ENCODE measurements around the gene LACC1.

Gene LACC1

GRCh38 chr13:43878892-43879754 is 581 bp upstream of the LACC1 start, which contains the start of gene CCDC122:
CCDC122 (minus strand) TSS chr13:43879740; CDS start chr13:43869376, 10,364 bp downstream.
- no peak for DNase-seq (ENCODE audit: low read depth, low spot score)
- H3K27ac ChIP-seq: no peak within 1 kb of the TSS
- TF ChIP-seq FOXP2 (optimal IDR thresholded peaks at IDR 0.05; ENCODE audit: control extremely low read depth, extremely low read length, insufficient read depth) (no peak), EZH2 (IDR thresholded peaks at IDR 0.05) (no peak), POLR2AphosphoS5 (IDR thresholded peaks at IDR 0.05; ENCODE audit: borderline replicate concordance, low read depth, low read length) (peak; percentile 73; the same call in 1 of the 2 replicates)
- H3K9ac ChIP-seq (ENCODE audit: insufficient read length): peak within 1 kb of the TSS; percentile 89
- no peaks in the 10 kb centered on the region for H3K9me3 ChIP-seq (ENCODE audit: low read depth, low read length)
- H3K4me3 ChIP-seq: peak within 1 kb of the TSS; percentile 92
- H3K36me3 ChIP-seq (ENCODE audit: insufficient read depth, low read length): no peaks in the 10 kb centered on the region

GRCh38 chr13:43880214-43880855 is 631 bp downstream of the LACC1 start:
- no peak overlapping the region for H3K27ac ChIP-seq
- peak overlapping the region; percentile 92 for H3K4me3 ChIP-seq
- no peaks in the 10 kb centered on the region for H3K36me3 ChIP-seq (ENCODE audit: insufficient read depth, low read length)
- no peak for DNase-seq (ENCODE audit: low read depth, low spot score)
- no peaks in the 10 kb centered on the region for H3K9me3 ChIP-seq (ENCODE audit: low read depth, low read length)
- peak overlapping the region; percentile 89 for H3K9ac ChIP-seq (ENCODE audit: insufficient read length)
- TF ChIP-seq FOXP2 (optimal IDR thresholded peaks at IDR 0.05; ENCODE audit: control extremely low read depth, extremely low read length, insufficient read depth) (no peak), EZH2 (IDR thresholded peaks at IDR 0.05) (no peak), POLR2AphosphoS5 (IDR thresholded peaks at IDR 0.05; ENCODE audit: borderline replicate concordance, low read depth, low read length) (no peak)

- H3K9ac ChIP-seq (ENCODE audit: insufficient read length): no peak overlapping the region
- no peaks in the 10 kb centered on the region for H3K9me3 ChIP-seq (ENCODE audit: low read depth, low read length)
- no peaks in the 10 kb centered on the region for H3K36me3 ChIP-seq (ENCODE audit: insufficient read depth, low read length)
- no peak for TF ChIP-seq POLR2AphosphoS5 (IDR thresholded peaks at IDR 0.05; ENCODE audit: borderline replicate concordance, low read depth, low read length)
- no peak for TF ChIP-seq FOXP2 (optimal IDR thresholded peaks at IDR 0.05; ENCODE audit: control extremely low read depth, extremely low read length, insufficient read depth)
- no peak for TF ChIP-seq EZH2 (IDR thresholded peaks at IDR 0.05)
- no peak overlapping the region for H3K27ac ChIP-seq
- H3K4me3 ChIP-seq: no peak overlapping the region
- no peak for DNase-seq (ENCODE audit: low read depth, low spot score)
Measured at GRCh38 chr13:43880926-43881325, 1.2 kb downstream of the LACC1 start.

GRCh38 chr13:43881580-43881979 is 1.9 kb downstream of the LACC1 start:
- no peaks in the 10 kb centered on the region for H3K9me3 ChIP-seq (ENCODE audit: low read depth, low read length)
- DNase-seq (ENCODE audit: low read depth, low spot score): no peak
- no peak overlapping the region for H3K27ac ChIP-seq
- H3K9ac ChIP-seq (ENCODE audit: insufficient read length): no peak overlapping the region
- no peak overlapping the region for H3K4me3 ChIP-seq
- TF ChIP-seq FOXP2 (optimal IDR thresholded peaks at IDR 0.05; ENCODE audit: control extremely low read depth, extremely low read length, insufficient read depth): no peak
- no peak for TF ChIP-seq EZH2 (IDR thresholded peaks at IDR 0.05)
- no peak for TF ChIP-seq POLR2AphosphoS5 (IDR thresholded peaks at IDR 0.05; ENCODE audit: borderline replicate concordance, low read depth, low read length)
- H3K36me3 ChIP-seq (ENCODE audit: insufficient read depth, low read length): no peaks in the 10 kb centered on the region

- Histone ChIP-seq H3K36me3 (ENCODE audit: insufficient read depth, low read length) (no peaks in the 10 kb centered on the region), H3K9ac (ENCODE audit: insufficient read length) (no peak overlapping the region), H3K4me3 (no peak overlapping the region), H3K27ac (no peak overlapping the region), H3K9me3 (ENCODE audit: low read depth, low read length) (no peaks in the 10 kb centered on the region)
- no peak for DNase-seq (ENCODE audit: low read depth, low spot score)
- TF ChIP-seq POLR2AphosphoS5 (IDR thresholded peaks at IDR 0.05; ENCODE audit: borderline replicate concordance, low read depth, low read length) (no peak), FOXP2 (optimal IDR thresholded peaks at IDR 0.05; ENCODE audit: control extremely low read depth, extremely low read length, insufficient read depth) (no peak), EZH2 (IDR thresholded peaks at IDR 0.05) (no peak)
Measured at GRCh38 chr13:43883631-43884030, 3.9 kb downstream of the LACC1 start.

GRCh38 chr13:43884222-43884621 is 4.5 kb downstream of the LACC1 start:
- Histone ChIP-seq H3K9me3 (ENCODE audit: low read depth, low read length) (no peaks in the 10 kb centered on the region), H3K9ac (ENCODE audit: insufficient read length) (no peak overlapping the region), H3K36me3 (ENCODE audit: insufficient read depth, low read length) (no peaks in the 10 kb centered on the region), H3K4me3 (no peak overlapping the region), H3K27ac (no peak overlapping the region)
- DNase-seq (ENCODE audit: low read depth, low spot score): no peak
- TF ChIP-seq FOXP2 (optimal IDR thresholded peaks at IDR 0.05; ENCODE audit: control extremely low read depth, extremely low read length, insufficient read depth) (no peak), EZH2 (IDR thresholded peaks at IDR 0.05) (no peak), POLR2AphosphoS5 (IDR thresholded peaks at IDR 0.05; ENCODE audit: borderline replicate concordance, low read depth, low read length) (no peak)

GRCh38 chr13:43894438-43894837 is 14.7 kb downstream of the LACC1 start:
- no peak for DNase-seq (ENCODE audit: low read depth, low spot score)
- Histone ChIP-seq H3K36me3 (ENCODE audit: insufficient read depth, low read length) (no peaks in the 10 kb centered on the region), H3K9ac (ENCODE audit: insufficient read length) (no peak overlapping the region), H3K9me3 (ENCODE audit: low read depth, low read length) (no peaks in the 10 kb centered on the region), H3K4me3 (no peak overlapping the region), H3K27ac (no peak overlapping the region)
- no peak for TF ChIP-seq EZH2 (IDR thresholded peaks at IDR 0.05)
- no peak for TF ChIP-seq FOXP2 (optimal IDR thresholded peaks at IDR 0.05; ENCODE audit: control extremely low read depth, extremely low read length, insufficient read depth)
- no peak for TF ChIP-seq POLR2AphosphoS5 (IDR thresholded peaks at IDR 0.05; ENCODE audit: borderline replicate concordance, low read depth, low read length)

GRCh38 chr13:43895940-43896339 is 16.2 kb downstream of the LACC1 start:
- Histone ChIP-seq H3K9ac (ENCODE audit: insufficient read length) (no peak overlapping the region), H3K27ac (no peak overlapping the region), H3K36me3 (ENCODE audit: insufficient read depth, low read length) (no peaks in the 10 kb centered on the region), H3K9me3 (ENCODE audit: low read depth, low read length) (no peaks in the 10 kb centered on the region), H3K4me3 (no peak overlapping the region)
- no peak for DNase-seq (ENCODE audit: low read depth, low spot score)
- TF ChIP-seq FOXP2 (optimal IDR thresholded peaks at IDR 0.05; ENCODE audit: control extremely low read depth, extremely low read length, insufficient read depth): no peak
- no peak for TF ChIP-seq EZH2 (IDR thresholded peaks at IDR 0.05)
- TF ChIP-seq POLR2AphosphoS5 (IDR thresholded peaks at IDR 0.05; ENCODE audit: borderline replicate concordance, low read depth, low read length): no peak

Measured in SK-N-MC (cell line).